IPS-20b (cell line): ENCODE measurements around the gene GKN2.

Source experiments
- H3K27ac ChIP-seq: one replicate; pipeline ENCODE4 v1.5.1; 2013; ENCODE audit warnings: low read length
- H3K27me3 ChIP-seq: 2 replicates; pipeline ENCODE4 v1.6.1; 2013; ENCODE audit warnings: mild to moderate bottlenecking, low read length, inconsistent platforms; ENCODE audit not compliant: insufficient read depth
- H3K36me3 ChIP-seq: 2 replicates; pipeline ENCODE4 v1.6.1; 2013; ENCODE audit warnings: low read depth, mild to moderate bottlenecking, inconsistent platforms, low read length, moderate library complexity; ENCODE audit not compliant: insufficient read depth
- H3K4me1 ChIP-seq: 2 replicates; pipeline ENCODE4 v1.6.1; 2013; ENCODE audit warnings: mild to moderate bottlenecking, control low read depth, inconsistent platforms, low read length, moderate library complexity; ENCODE audit not compliant: insufficient read depth
- H3K4me3 ChIP-seq: 2 replicates; pipeline ENCODE4 v1.5.1; 2013; ENCODE audit warnings: mild to moderate bottlenecking, low read length, inconsistent platforms
- H3K9ac ChIP-seq: 2 replicates; pipeline ENCODE4 v1.6.1; 2013; ENCODE audit warnings: low read depth, mild to moderate bottlenecking, inconsistent platforms, low read length, moderate library complexity
- H3K9me3 ChIP-seq: 2 replicates; pipeline ENCODE4 v1.6.1; 2013; ENCODE audit warnings: mild to moderate bottlenecking, low read depth, low read length, inconsistent platforms; ENCODE audit not compliant: insufficient read depth

GKN2 gene

DNA sequence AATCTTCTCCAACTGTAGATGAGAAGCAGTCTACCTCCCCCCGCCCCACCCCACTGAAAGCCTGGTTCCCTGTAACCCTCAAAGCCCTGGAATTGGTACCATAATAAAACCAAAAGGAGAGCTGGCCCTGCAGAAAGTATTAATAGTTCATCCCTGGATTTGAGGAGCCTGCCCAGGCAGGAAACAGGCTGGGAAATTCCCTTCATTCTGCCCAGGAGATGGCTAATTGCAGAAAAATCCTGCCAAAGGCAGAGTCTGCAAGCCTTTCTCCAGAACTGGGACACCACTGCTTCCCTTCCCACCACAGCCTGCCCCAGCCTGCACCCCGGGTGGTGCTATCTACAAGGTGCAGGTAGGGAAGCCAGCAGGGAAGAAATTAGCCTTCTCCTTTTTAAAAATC is 16.3 kb downstream of the GKN2 start:
- Histone ChIP-seq H3K4me1 (no peaks in the 10 kb centered on the region), H3K27me3 (no peaks in the 10 kb centered on the region), H3K4me3 (no peak overlapping the region), H3K9me3 (no peaks in the 10 kb centered on the region), H3K27ac (no peak overlapping the region), H3K36me3 (no peaks in the 10 kb centered on the region), H3K9ac (no peak overlapping the region)

DNA sequence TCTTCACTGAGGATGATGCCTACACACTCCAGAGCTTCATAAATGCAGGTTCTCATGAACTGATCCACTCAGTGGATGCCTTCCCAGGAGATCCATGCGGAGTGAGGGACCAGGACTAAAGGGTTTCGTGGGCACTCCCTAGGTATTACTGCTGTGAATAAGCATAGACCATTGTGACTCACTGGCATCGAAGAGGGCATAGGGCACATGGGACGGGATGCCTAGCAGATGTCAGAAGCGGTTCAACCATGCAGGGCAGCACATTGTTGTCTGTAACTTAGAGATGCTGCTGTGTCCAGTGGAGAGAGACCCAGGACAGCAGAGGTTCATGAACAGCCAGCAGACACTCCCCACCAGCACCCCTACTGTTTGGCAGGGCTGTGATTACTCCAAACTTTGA is 17.2 kb downstream of the GKN2 start:
- H3K27me3 ChIP-seq: no peaks in the 10 kb centered on the region
- H3K27ac ChIP-seq: no peak overlapping the region
- H3K4me1 ChIP-seq: no peaks in the 10 kb centered on the region
- no peak overlapping the region; the same call in 1 of the 2 replicates for H3K9ac ChIP-seq
- no peaks in the 10 kb centered on the region for H3K9me3 ChIP-seq
- no peak overlapping the region for H3K4me3 ChIP-seq
- H3K36me3 ChIP-seq: no peaks in the 10 kb centered on the region

DNA sequence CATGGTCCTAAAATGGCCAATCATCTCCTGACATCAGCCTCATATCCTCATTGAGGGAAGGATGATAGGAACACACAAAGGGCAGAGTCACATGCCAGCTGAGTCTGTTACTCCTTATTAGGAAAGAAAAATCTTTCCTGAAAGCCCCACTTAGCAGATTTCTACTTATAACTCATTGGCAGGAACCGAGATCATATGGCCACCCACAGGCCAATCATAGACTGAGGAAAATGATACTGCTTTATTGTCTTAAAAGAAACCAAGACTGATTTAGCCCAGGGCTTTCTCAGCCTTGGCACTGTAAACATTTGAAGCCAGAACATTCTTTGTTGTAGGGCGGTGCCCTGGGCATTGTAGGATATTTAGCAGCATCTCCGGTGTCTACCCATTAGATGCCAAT is 18.7 kb downstream of the GKN2 start:
- H3K9ac ChIP-seq: no peak overlapping the region
- H3K27me3 ChIP-seq: no peaks in the 10 kb centered on the region
- no peak overlapping the region for H3K27ac ChIP-seq
- no peaks in the 10 kb centered on the region for H3K9me3 ChIP-seq
- no peak overlapping the region for H3K4me3 ChIP-seq
- H3K4me1 ChIP-seq: no peaks in the 10 kb centered on the region
- no peaks in the 10 kb centered on the region for H3K36me3 ChIP-seq

DNA sequence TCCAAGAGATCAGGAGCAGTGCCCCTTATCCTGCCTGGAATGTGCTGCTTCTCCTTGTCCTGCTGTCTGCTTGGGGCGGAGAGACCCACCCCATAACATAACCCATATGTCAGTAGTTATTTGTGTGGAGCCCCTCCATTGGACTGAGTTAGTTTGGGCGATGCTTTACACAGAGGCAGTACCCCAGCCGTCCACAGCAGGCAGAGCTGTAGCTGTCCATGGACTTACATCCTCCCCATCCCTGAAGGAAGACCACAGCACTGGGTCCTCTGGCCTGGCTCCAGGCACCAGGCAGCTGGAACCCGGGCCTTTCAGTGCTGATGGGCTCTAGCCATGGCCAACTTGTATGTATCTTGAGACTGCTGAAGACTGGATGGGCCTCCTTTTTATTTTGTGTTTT is 20.3 kb downstream of the GKN2 start:
- Histone ChIP-seq H3K27me3 (no peaks in the 10 kb centered on the region), H3K27ac (no peak overlapping the region), H3K4me1 (no peaks in the 10 kb centered on the region), H3K36me3 (no peaks in the 10 kb centered on the region), H3K9ac (no peak overlapping the region), H3K4me3 (no peak overlapping the region), H3K9me3 (no peaks in the 10 kb centered on the region)

DNA sequence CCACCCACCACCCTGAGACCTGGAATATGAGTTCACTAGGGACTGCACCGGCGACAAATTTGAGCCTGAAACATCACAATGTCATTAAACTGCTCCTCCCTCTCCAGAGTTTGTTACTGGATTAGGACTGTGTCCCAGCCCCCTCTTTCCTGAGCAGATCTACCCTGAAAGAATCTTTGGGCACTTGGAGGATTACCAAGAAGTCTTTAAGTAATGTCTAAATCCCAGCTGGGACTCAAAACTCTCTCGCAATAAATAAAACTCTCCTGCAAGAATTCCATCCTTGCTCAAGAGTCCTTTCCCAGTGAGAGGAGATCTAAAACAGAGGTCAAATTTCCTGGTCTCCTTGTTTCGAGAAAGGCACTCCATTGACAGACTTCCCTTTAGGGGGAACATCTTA is 20.9 kb downstream of the GKN2 start:
- no peak overlapping the region for H3K4me3 ChIP-seq
- H3K27ac ChIP-seq: no peak overlapping the region
- H3K27me3 ChIP-seq: no peaks in the 10 kb centered on the region
- H3K4me1 ChIP-seq: no peaks in the 10 kb centered on the region
- no peaks in the 10 kb centered on the region for H3K36me3 ChIP-seq
- H3K9me3 ChIP-seq: no peaks in the 10 kb centered on the region
- no peak overlapping the region for H3K9ac ChIP-seq

DNA sequence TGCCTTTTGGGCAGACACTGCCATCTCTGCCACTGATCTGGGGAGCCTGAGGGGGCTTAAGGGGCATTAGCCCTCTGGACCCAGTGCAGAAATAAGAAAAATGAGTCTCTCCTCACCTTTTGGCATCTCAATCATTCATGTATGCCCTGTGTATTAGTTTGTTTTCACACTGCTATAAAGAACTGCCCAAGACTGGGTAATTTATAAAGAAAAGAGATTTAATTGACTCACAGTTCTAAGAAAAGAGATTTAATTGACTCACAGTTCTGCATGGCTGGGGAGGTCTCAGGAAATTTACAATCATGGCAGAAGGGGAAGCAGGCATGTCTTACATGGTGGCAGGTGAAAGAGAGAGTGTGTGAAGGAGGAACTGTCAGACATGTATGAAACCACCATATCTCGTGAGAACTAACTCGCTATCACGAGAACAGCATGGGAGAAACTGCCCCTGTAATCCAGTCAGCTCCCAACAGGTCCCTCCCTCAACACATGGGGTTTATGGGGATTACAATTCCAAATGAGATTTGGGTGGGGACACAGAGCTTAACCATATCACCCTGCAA is 21.5 kb downstream of the GKN2 start:
- Histone ChIP-seq H3K36me3 (no peaks in the 10 kb centered on the region), H3K9me3 (no peaks in the 10 kb centered on the region), H3K27me3 (no peaks in the 10 kb centered on the region), H3K4me1 (no peaks in the 10 kb centered on the region), H3K4me3 (no peak overlapping the region), H3K9ac (no peak overlapping the region), H3K27ac (no peak overlapping the region)

DNA sequence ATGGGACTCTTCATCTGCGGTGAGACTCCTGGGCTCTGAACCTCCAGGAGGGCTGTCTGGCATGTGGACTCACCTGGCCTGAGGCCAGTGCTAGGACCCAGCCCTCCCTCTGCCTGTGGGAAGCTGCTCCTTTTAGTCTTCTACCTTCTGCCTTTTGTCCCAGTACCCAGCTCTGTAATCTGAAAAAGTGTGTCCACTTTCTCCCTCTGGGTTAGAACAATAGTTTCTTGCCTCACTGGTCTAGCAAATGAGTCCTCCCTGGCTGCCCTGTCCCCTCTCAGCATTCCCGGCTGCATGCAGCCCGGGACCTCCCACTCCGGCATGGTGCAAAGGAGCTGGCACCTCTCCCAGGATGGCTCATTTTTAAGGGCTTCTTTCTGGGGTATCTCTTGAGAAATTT is 25.9 kb downstream of the GKN2 start:
- Histone ChIP-seq H3K27ac (no peak overlapping the region), H3K4me1 (no peaks in the 10 kb centered on the region), H3K36me3 (no peaks in the 10 kb centered on the region), H3K27me3 (no peaks in the 10 kb centered on the region), H3K9ac (no peak overlapping the region), H3K9me3 (no peaks in the 10 kb centered on the region), H3K4me3 (no peak overlapping the region)

DNA sequence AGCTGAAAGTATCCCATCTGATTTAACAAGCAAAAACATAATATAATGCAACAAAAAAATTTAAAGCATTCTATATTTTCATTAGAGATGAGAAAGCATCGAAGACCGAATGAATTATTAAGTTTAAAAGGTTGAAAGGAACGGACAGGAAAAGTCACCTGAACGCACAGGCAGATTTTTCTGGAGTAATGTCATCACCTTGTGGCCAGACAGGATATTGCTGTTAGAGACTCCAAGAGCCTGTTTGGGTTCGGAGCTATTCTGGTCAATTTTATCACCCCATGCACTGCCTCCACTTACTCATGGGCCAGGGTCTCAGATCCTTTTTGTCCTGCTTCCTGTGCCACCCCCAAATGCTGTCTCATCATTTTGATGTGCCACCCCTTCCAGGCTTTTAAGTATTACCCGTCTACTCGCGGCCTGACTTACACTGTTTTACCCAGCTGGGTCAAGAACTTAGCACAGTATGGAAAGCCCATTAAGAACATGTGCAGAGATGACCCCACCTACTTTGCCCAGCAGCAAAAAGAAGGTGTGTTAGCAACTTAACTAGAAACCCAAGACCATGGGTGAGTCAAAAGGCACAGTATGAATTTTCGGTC is 27.3 kb downstream of the GKN2 start:
- no peak overlapping the region for H3K4me3 ChIP-seq
- no peak overlapping the region for H3K27ac ChIP-seq
- H3K27me3 ChIP-seq: no peaks in the 10 kb centered on the region
- H3K36me3 ChIP-seq: no peaks in the 10 kb centered on the region
- no peak overlapping the region for H3K9ac ChIP-seq
- no peaks in the 10 kb centered on the region for H3K9me3 ChIP-seq
- no peaks in the 10 kb centered on the region for H3K4me1 ChIP-seq

DNA sequence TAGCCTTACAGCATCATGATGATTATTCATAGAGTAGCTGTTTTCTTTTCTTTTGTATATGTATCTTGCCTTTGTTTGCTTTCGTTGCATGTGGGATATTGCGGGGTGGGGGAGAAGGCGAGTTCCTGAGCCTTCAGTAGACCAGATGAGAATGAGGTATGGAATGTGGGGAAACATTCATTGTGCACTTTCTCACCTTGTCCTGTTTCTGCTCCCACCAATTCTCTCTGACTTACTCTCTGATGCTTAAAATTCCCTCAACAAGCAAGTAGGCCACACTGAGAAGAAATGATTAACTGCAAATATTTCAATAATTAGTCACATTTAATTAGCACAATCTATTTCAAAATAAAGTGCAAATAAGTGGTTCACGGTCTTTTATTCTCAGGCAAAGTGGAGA is 31.0 kb downstream of the GKN2 start:
- H3K4me1 ChIP-seq: no peaks in the 10 kb centered on the region; the same call in 1 of the 2 replicates
- no peak overlapping the region for H3K9ac ChIP-seq
- no peaks in the 10 kb centered on the region for H3K27me3 ChIP-seq
- no peaks in the 10 kb centered on the region for H3K36me3 ChIP-seq
- no peak overlapping the region for H3K27ac ChIP-seq
- H3K9me3 ChIP-seq: no peaks in the 10 kb centered on the region
- H3K4me3 ChIP-seq: no peak overlapping the region

DNA sequence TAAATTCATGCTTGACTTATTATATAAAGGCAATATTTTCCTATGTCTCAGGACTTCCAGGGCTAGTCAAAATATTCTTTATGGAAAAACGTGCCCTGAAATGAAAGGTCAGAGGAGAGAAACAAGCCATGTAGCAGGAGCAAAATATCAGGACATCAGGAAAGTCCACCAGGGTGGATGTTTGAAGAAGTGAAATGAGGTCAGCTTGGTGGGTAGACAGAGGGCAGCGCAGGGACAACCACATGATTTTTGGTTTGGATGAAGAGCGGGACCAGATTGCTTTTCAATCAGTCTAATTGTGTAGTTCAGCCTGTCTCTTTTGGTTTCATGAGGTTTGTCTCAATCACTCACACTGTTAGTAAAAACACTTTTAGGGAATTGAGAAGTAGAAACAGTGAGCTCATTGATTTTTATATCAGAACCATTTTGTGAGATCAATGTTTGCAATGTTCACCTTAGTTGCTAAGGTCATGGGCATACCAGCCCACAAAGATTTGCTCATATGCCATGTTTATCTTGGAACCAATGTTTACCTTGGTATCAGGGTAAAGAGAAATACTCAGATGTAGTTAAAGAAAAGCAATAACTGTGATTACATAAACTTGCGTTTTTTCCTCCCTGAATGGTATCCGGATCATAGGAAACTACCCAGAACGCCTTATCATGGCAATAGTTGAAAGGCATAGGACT is 32.1 kb downstream of the GKN2 start:
- Histone ChIP-seq H3K27me3 (no peaks in the 10 kb centered on the region), H3K9ac (no peak overlapping the region)

DNA sequence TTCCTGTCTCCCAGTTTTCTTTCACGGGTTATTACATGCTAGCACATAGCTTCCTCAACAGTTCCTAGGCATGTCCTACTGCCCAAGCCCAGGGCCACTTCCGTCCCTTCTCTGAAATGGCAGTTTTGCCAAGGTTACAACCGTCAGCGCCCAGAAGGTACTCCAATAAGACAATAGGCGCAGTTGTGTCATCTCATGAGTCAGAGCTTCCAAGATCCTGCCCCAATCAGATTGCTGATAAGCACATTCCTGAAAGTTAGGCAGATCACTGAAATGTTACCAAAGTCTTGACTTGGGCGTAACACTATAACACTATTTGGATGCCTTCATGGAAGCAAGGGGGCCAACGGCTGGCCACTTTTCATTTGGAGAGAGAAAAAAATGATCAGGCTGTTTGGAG is 34.2 kb downstream of the GKN2 start:
- Histone ChIP-seq H3K9ac (no peak overlapping the region), H3K27me3 (no peaks in the 10 kb centered on the region), H3K9me3 (no peaks in the 10 kb centered on the region), H3K4me1 (no peaks in the 10 kb centered on the region; the same call in 1 of the 2 replicates), H3K27ac (no peak overlapping the region), H3K4me3 (no peak overlapping the region), H3K36me3 (no peaks in the 10 kb centered on the region)

More for the DNA sequence above, 32.1 kb downstream of the GKN2 start:
- Histone ChIP-seq H3K36me3 (no peaks in the 10 kb centered on the region), H3K4me3 (no peak overlapping the region), H3K27ac (no peak overlapping the region), H3K4me1 (no peaks in the 10 kb centered on the region; the same call in 1 of the 2 replicates), H3K9me3 (no peaks in the 10 kb centered on the region)

DNA sequence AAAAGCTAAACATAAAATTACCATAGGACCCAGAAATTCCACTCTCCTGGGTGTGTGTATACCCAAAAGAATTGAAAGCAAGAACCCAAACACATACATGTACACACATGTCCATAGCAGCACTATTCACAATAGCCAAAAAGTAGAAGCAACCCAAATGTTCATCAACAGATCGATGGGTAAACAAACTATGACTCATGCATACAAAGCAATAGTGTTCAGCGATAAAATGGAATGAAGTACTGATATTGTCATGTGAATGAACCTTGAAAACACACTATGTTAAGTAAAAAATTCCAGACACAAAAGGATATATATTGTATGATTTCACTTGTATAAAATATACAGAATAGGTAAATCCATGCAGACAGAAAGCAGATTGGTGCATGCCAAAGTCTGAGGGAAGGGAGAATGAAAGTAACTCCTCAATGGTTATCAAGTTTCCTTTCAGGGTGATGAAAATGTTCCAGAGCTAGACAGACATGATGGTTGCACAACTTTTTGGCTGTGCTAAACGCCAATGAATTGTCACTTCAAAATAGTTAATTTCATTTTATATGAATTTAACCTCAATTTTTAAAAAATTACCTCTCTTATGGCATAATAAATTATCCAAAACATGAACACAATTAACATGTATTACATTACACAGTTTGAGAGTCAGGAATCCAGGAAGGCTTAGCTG is 35.5 kb downstream of the GKN2 start:
- Histone ChIP-seq H3K4me3 (no peak overlapping the region), H3K36me3 (no peaks in the 10 kb centered on the region), H3K9ac (no peak overlapping the region)

More for the DNA sequence above, 35.5 kb downstream of the GKN2 start:
- H3K9me3 ChIP-seq: no peaks in the 10 kb centered on the region
- H3K27ac ChIP-seq: no peak overlapping the region
- H3K27me3 ChIP-seq: no peaks in the 10 kb centered on the region
- no peaks in the 10 kb centered on the region; the same call in none of the 2 replicates for H3K4me1 ChIP-seq
